GM19240 (cell line): ENCODE results near the gene ZNF503.

ENCODE experiments used
- DNase-seq: peaks from one replicate; pipeline ENCODE4 v3.0.0; 2011; ENCODE audit warnings: low spot score; ENCODE audit not compliant: insufficient read length

Gene ZNF503, protein sequence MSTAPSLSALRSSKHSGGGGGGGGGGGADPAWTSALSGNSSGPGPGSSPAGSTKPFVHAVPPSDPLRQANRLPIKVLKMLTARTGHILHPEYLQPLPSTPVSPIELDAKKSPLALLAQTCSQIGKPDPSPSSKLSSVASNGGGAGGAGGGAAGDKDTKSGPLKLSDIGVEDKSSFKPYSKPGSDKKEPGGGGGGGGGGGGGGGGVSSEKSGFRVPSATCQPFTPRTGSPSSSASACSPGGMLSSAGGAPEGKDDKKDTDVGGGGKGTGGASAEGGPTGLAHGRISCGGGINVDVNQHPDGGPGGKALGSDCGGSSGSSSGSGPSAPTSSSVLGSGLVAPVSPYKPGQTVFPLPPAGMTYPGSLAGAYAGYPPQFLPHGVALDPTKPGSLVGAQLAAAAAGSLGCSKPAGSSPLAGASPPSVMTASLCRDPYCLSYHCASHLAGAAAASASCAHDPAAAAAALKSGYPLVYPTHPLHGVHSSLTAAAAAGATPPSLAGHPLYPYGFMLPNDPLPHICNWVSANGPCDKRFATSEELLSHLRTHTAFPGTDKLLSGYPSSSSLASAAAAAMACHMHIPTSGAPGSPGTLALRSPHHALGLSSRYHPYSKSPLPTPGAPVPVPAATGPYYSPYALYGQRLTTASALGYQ

DNA sequence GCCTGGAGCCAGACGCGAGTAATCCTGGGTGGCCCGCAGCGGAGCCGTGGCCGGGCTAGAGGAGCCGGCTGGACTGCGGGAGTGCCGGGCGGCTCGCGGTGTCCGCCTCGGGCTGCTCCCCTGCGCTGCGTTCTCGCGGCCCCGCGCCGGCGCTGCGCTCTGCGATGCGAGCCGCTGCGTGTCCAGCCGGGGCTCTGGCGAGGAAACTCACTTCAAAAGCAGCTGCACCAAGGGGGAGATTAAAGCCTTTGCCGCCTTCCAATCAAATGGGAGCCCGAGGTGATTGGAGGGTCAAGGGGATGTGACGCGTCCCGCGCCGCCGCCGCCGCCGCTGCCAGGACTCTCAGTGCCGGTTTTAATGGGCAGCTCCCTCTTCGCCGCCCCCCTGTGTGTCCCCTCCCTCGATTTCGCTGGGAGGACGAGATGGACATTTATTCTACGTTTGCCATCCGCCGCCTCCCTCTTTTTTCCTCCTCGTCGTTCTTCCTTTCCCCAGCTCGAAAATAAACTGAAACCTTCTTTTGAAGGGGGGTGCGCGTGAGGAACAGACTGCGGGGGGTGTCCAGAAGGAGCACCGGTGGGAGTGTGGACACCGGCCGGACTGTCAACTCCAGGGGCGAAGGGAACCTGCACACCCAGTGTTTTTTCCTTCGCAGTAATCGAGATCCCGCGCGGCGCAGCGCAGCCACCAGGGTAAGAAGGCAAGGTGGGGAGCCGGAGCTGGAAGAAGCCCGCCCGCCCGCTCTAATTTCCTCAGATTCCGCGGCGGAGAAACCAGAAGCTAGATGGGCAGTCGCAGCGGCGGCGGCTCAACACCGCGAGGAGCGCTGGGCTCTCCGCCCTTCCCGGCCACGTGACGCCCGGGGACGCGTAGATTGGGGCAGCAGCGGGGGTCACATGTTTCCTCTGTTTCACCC is at the start of gene ZNF503:
ZNF503 (minus strand) TSS at position 196 of the 917 bp plus-strand sequence. CDS start 345 bp downstream, outside the sequence.
- no peak for DNase-seq

DNA sequence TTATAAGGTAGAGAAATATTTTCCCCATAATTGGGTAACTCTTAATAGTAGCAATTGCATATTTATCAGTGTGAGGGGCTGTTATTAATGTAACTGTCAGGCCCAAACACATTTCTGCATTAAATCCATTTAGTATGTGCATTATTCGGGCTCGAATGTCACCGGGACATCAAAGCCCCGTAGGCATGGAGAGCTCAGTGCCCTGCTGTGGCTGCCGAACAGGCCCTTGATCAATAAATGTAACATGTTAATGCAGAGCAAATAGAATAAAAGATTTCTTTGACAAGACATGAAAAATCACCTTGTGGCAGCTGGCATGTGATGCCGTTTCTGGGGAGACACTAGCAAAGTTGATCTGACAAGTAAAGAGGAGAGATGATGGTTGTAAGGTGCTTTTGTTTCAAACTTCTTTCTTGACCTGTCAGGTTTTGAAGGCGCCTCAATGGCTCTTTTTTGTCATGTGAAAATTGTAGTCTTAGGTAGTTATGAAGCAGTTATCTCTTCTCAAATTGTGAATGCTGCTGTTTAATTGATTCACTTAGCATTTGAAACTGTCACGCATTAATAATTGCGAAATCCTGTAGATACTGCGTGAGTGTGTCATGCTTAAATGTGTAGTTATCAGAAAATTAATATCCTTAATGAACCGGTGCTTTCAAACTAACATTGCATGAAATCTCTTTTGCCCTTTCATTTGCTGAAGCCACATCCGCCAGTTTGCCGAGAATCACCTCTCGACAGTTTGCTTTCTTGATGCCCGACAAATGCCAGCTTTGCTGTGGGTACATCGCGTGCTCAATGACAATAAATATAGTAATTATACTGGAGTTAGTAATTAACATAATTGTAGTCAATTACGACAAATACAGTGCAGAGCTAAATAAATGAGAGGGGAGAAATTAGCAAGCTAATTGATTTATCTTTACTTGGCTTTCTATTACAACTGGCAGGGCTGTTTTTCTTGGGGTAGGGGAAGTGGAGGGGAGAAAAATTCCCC is 49.4 kb upstream of the ZNF503 start:
- DNase-seq = no peak

DNA sequence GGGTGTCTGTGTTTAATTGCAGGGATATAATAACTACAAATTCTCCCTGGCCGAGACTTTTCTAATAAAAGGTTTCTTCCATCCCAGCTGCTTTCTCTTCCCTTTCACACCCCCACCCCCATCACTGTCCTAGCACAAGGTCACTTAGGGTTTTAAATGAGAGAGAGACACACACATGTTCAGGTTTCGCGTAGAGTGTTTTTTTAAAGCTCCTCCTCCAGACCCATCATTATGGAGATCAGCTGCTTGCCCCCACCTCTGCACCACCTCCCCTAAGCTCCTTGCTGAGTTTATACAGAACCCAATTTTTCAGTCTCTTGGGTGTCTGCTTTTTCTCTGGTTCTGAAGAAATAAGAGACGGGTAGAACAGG is 48.5 kb upstream of the ZNF503 start:
- no peak for DNase-seq

DNA sequence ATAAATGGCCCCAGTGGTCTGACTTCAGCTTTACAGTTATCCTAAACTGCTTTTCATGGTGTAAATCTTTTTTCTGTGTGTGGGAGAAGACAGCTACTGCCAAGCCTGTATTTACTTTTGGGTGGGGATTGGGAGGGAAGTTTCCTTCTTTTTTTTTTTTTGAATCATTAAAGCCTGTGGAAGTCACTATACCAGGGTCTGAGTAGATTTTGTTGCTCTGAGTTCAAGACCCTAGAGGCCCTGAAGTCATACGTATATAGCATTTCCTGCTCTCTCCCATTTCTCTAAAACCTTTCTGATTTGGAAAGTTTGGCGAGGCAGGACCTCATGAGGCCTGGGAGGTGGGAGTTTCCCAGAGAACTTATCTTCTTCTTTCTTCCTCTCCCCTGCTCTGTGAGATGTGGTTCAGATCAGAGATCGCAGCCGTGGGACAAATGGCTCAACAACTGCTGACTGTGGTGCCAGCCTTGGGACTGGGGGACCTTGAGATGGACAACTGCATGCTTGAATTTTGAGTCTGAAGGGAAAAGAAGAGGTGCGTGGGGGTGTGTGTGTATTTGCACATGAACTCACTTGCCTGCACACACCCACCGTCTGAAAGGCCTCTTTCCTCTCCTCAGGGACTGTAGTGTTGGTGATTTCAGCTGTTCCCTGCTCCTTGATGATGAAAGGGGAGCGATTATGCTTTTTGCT is 48.0 kb upstream of the ZNF503 start:
- DNase-seq = no peak

DNA sequence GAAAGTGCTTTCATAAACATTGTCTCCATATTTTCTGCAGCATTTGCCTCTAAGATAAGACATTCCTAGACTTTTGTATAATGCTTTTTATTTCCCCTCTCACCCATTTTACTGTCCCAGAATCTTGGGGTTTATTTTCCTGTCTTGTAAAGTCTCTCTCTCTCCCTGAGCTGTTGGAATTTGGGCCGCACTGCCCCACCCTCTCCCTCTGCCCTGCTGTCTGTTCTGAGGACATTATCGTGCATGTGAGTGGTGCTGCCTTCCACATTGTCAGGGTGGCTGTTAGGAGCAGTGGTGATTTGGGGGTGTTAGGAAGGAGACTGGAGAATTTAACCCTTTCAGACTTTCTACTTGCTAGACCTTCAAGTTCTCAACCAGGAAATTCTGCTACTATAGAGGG is 46.6 kb upstream of the ZNF503 start:
- no peak for DNase-seq

DNA sequence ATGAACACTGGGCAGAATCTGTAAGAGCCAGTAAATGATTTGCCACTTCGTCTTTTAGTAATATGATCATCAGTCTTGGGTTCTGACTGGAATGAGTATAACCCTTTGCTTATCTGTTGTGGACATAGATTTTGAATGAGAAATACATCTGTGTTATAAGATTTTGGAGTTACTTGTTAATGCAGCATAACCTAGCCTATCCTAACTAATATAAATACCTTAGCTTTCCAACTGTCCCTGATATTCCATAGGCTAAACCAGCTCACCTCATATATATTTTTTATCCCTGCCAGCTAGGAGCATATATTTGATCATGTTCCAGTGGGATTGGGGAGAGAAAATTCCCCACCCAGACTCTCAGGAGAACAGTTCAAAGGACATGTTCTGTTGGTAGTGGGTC is 44.9 kb upstream of the ZNF503 start:
- DNase-seq = no peak

DNA sequence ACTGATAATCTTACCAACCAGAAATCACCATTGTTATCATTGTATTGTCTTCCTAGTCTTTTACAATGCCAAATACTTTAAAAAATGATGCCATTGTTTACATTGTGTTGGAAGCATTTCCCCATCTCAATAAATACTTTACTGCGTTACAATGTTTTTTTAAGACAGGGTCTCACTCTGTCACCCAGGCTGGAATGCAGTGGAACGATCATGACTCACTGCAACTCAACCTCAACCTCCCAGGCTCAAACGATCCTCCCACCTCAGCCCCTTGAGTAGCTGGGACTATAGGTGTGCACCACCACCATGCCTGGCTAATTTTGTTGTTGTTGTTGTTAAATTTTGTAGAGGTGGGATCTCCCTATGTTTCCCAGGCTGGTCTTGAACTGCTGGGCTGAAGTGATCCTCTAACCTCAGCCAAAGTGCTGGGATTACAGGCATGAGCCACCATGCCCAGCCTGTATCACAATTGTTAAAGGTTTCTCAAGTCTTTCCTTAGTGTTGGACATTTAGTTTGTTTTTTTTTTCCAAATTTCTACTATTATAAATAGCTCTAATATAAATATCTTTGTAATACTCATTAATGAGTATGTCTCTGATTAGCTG is 43.3 kb upstream of the ZNF503 start:
- no peak for DNase-seq

DNA sequence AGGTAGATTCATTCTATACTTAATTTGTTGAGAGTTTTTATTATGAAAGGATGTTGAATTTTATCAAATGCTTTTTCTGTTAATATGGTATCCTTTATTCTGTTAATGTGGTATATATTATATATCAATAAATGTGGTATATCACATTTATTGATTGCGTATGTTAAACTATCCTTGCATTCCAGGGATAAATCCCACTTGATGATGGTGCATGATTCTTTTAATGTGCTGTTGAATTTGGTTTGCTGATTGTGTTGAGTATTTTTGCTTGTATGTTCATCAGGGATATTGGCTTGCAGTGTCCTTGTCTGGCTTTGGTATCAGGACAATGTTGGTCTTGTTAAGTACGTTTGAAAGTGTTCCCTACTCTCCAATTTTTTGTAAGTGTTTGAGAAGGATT is 41.8 kb upstream of the ZNF503 start:
- no peak for DNase-seq

DNA sequence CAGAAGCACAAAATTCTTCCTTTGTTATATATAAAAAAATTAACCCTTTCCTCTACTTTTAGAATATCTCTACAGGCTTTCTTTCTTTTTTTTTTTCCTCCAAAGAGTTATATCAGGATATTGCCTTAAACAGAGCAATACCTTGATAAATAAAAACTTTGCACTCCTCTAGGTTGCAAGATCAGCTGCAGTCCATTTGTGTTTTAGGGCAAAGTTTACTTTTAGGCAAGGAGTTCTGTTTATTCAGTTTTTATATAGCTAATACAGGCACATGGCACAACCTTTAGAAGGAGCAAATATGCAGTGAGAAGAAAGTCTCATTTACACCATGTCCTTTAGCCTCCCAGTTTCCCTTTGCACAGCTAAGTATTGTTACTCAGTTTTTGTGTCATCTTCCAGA is 40.1 kb upstream of the ZNF503 start:
- DNase-seq = no peak

DNA sequence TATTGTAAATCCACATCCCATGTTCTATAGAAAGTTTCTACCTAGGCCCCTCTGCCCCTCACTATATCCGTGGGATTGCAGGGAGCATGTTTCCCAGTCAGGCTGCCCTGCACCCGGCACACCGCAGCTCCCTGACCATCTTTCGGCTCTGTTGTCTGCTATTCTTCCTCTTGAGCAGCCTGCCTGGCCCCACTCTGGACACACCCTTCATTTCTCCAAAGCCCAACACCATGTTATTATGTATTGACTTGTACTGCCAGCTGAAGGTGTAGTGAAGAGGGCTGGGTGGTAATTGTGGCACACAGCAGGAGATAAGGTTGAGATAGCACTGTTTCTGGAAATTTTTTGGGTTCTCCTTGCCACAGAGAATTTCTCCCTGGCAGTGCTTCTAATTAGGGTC is 39.6 kb upstream of the ZNF503 start:
- DNase-seq = no peak

DNA sequence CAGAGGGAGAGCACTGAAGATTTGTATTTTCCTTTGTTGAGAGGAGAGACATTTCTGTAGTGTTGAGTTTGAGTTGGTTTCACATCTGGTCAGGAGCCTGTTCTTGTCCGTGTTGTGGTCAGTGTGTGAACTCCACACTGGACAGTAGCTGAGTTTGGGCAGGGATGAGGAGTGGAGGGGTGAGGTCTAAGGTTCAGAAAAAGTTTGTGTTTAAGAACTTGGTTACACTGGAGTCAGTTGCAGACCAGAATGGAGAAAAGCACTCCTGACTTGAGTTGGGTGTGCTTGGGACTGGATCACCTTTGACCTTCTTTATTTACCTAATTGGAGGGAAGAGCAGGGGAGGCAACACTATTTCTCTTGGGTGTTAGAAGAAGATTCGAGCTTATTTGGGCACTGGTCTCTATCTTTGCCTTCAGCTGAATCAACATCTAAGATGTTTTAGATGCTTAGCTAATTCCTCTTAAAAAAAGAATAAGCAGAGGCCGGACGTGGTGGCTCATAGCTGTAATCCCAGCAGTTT is 38.8 kb upstream of the ZNF503 start:
- no peak for DNase-seq

DNA sequence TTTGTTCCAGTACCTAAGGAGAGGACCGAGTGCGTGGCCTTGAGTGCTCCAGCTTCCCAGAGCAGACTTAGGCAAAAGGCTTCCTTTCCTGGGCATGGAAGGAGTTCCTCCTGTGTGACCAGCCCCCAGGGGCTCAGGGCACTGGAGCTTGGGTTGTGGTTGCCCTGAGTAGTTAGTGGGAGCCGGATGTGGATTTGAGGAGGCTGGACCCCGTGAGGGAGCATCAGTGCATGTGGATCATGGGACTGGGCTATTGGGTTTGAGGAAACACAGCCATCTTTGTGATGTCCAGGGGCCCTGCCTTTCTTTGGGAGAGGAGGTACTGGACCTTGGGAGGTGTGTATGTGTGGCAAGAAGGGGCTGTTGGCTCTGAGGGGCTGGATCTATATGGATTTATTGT is 38.2 kb upstream of the ZNF503 start:
- DNase-seq = no peak

DNA sequence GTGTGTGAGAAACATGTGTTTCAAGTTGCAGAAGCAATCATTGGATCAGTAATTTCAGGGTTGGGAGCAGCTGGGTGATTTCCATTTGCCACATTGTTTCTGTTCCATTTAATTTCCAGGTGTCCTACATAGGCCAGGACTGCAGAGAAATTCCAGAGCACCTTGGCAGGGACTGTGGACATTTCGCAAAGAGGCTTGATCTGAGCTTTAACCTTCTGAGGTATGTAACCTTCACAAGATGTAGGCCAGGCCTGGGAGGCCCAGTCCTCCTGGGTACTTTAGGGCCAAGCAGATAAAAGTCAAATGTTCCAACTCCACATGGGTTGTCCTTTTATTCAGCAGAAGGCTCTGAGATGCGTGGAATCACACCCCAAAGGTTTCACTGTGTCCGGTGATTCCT is 36.7 kb upstream of the ZNF503 start:
- no peak for DNase-seq

DNA sequence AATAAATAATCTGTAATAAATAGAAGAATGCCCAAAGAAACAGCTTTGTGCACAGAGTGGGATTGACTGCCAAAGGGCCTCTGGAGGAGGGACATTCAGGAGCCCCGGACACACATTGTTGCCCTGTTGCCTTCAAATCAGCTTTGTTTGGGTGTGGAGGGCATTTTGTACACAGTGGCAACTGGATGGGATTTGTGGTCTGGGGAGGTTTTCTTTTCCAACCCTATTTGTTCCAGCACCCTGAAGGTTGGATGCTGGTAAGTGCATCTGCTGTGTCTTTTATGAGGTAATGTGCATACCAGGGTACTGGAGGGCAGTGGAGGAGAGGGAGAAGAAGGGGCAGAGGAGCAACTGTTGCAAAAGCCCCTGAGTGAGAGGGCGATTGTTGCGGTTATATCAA is 36.1 kb upstream of the ZNF503 start:
- no peak for DNase-seq

DNA sequence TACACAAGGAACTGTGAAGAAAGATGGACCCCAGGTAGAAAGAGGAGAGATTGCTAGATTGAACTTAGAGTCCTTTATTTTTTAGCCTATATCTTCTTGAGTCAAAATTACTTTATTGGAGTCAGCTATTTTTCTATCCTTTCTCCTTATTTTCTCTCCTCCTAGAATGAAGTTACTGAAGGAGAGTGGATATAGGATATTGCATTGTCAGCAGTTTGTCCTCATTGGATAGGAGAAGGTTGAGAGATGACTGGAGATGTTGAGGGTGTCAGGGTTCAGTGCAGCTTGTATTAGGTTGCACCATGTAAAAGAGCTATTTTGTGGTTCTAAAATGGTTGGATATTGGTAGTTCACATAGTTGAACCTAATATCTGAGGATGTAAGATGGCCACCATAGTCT is 35.3 kb upstream of the ZNF503 start:
- DNase-seq = no peak

DNA sequence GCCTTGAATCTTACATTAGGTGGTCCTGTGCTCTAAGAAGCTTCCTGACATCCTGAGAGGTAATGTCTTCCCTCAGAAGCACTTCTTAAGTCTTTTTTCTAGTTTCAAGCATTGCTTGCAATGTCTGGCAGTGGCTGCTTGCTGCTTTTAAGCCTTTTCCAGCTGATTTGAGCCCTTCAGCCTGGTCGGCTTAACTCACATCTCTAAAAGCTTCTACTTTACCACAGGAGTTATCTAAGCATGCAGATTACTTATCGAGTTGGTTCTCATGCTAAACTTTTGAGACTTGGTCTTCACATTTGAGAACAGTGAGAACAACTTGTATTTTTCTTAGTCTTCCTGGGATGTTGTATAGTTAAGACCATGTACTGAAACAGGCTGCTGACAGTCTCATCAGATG is 33.7 kb upstream of the ZNF503 start:
- DNase-seq = no peak

DNA sequence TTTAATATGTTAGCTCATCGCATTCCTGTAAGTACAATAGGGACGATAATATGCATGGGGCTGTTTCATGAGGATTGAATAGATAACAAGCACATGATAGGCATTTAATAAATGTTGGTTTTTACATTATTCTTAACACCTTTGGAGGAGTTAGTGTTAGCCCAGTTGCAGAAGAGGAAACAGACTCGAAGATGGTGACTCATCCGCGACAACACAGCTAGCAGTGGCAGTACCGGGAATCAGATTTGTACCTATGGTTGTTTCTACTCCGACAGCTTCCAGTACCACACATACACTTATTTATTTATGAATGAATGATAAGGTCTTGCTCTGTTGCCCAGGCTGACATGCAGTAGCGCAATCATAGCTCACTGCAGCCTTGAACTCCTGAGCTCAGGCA is 32.7 kb upstream of the ZNF503 start:
- DNase-seq = no peak

DNA sequence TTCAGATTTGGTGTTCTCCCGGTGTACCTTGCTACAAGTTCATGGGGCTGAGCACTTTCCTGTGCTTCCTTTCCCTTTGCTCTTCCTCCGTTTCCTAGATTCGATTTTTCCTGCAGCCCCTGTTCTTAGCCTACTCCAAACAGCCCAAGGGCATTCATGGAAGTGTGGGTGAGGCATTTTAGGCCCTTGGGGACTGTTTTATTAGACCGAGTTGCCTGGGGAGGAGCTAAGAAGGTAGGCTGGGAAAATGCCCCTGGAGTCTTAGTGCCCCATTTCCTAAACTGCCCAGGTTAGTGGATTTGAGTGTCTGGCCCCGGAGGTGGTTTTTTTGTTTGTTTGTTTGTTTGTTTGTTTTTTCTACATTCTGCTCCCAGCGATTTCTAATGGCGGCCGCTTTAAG is 31.7 kb upstream of the ZNF503 start:
- DNase-seq = no peak

DNA sequence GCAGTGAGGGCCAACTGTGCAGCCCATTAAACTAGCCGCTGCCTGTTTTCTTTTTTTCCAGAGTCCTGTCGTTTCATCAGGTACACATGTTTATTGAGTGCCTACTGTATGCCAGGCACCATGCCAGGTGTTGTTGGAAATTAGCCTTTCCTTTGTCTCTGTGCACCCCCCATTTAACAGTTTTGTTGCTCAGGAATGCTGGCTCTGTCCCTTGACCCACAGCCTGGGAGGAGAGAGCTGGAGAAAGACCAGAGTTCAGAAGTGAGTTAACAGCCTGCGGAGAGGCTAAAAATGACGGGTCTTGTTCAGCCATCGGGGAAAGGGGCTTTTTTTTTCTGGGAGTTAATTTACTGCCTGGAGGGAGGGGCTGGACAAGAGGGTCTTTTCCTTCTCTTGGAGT is 31.2 kb upstream of the ZNF503 start:
- no peak for DNase-seq

DNA sequence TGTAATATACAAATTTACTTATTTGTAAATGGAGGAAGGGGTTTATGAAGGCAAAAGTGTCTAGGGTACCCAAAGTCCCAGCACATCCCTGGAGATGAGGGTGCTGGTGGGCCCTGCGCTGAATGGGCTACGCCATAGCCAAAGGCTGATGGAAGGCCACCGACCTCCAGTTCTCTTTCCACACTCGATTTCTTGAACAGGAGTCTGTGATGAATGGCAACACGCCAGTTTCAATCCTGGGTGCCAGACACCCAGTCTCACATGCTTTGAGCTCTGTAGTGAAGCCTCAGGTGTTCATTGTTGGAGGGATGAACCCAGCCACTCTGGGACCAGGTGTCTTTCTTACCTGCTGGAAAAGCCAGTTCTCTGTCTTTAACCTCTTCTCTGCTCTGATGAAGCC is 30.6 kb upstream of the ZNF503 start:
- DNase-seq = no peak
